Muscle of leg (tissue), 16 donors: ENCODE results near the gene ANP32A. TPM values are rescaled to one million over a fixed set of nuclear protein-coding genes. Genes with fewer than 3 reads are reported as not detected.
A peak's percentile ranks its signal among the peaks of the same experiment; 100 is the strongest.
"Not testable (repeated sequence)": the region's sequence is repeated elsewhere in the genome, so short reads cannot be mapped to it uniquely, and the experiment has no call there.

ENCODE experiments used
- DNase-seq: peaks from one replicate; pipeline ENCODE4 v3.0.0; 2013
- H3K27ac ChIP-seq: one replicate; pipeline ENCODE4 v1.5.1; 2013; ENCODE audit warnings: mild to moderate bottlenecking, low read length, control low read depth
- H3K27me3 ChIP-seq: one replicate; pipeline ENCODE4 v1.6.1; 2013; ENCODE audit warnings: low read length; ENCODE audit not compliant: control insufficient read depth, insufficient read depth
- H3K36me3 ChIP-seq: one replicate; pipeline ENCODE4 v1.6.1; 2013; ENCODE audit warnings: low read length; ENCODE audit not compliant: control insufficient read depth, insufficient read depth
- H3K4me1 ChIP-seq: one replicate; pipeline ENCODE4 v1.6.1; 2013; ENCODE audit warnings: low read length; ENCODE audit not compliant: control insufficient read depth, insufficient read depth
- H3K4me3 ChIP-seq: one replicate; pipeline ENCODE4 v1.5.1; 2013; ENCODE audit warnings: low read length, control low read depth
- H3K9me3 ChIP-seq: replicated peaks from 2 replicates; pipeline ENCODE4 v1.6.1; 2013; ENCODE audit warnings: low read depth, low read length; ENCODE audit not compliant: control insufficient read depth
- WGBS: methylation state at CpG from one replicate; pipeline ENCODE4 v1.1.5; 2013; ENCODE audit warnings: missing lambda C conversion rate; ENCODE audit not compliant: insufficient coverage; 5-methylcytosine and 5-hydroxymethylcytosine counted together
- long read RNA-seq, 11 donors: transcript quantifications; one replicate each; lab custom pipeline, GENCODE V29; 2026
- polyA plus RNA-seq, 8 donors: library from polyadenylated mRNA; unstranded; fragments of 120-200 nt; gene quantifications; one replicate each; pipeline versions ENCODE4 v1.2.1 to v1.2.3, GENCODE V29; 2013; ENCODE audit warnings: inconsistent platforms in 1 of 8, low replicate concordance in 1 of 8; ENCODE audit not compliant: insufficient read length in 8 of 8, insufficient read depth in 1 of 8
- total RNA-seq: library from RNA; stranded (reverse); fragments of 120-200 nt; gene quantifications from one replicate; pipeline ENCODE4 v1.2.4, GENCODE V29; 2013

Gene ANP32A
- total RNA-seq (64.1 TPM), polyA plus RNA-seq (100 to 1,000 TPM; 166 to 213 (median 180) TPM)
- long read RNA-seq, donor 1, transcript ANP32A-203 (7 exons, 2,440 nt) = major isoform, 23 of 35 reads
- long read RNA-seq, donor 1, transcript ANP32A-208 (3 exons, 707 nt) = minor isoform, 10 of 35 reads
- long read RNA-seq, donor 1, partial matches to known transcripts = 0 of 35 reads
- long read RNA-seq, donor 1, other reads (novel, unspliced or antisense) = 0 of 35 reads
- long read RNA-seq, donor 2, transcript ANP32A-203 (7 exons, 2,440 nt) = major isoform, 6 of 8 reads
- long read RNA-seq, donor 2, partial matches to known transcripts = 0 of 8 reads
- long read RNA-seq, donor 2, other reads (novel, unspliced or antisense) = 0 of 8 reads
- long read RNA-seq, donor 3, transcript ANP32A-207 (2 exons, 2,015 nt) = minor isoform, 5 of 84 reads
- long read RNA-seq, donor 3, transcript ANP32A-203 (7 exons, 2,440 nt) = major isoform, 47 of 84 reads
- long read RNA-seq, donor 3, transcript ANP32A-208 (3 exons, 707 nt) = minor isoform, 26 of 84 reads
- long read RNA-seq, donor 3, partial matches to known transcripts = 0 of 84 reads
- long read RNA-seq, donor 3, other reads (novel, unspliced or antisense) = 6 of 84 reads
- long read RNA-seq, donor 4, transcript ANP32A-208 (3 exons, 707 nt) = minor isoform, 14 of 64 reads
- long read RNA-seq, donor 4, transcript ANP32A-203 (7 exons, 2,440 nt) = major isoform, 31 of 64 reads
- long read RNA-seq, donor 4, partial matches to known transcripts = 19 of 64 reads
- long read RNA-seq, donor 4, other reads (novel, unspliced or antisense) = 0 of 64 reads
- long read RNA-seq, donor 5, transcript ANP32A-203 (7 exons, 2,440 nt) = major isoform, 78 of 209 reads
- long read RNA-seq, donor 5, transcript ANP32A-208 (3 exons, 707 nt) = minor isoform, 77 of 209 reads
- long read RNA-seq, donor 5, partial matches to known transcripts = 39 of 209 reads
- long read RNA-seq, donor 5, other reads (novel, unspliced or antisense) = 11 of 209 reads
- long read RNA-seq, donor 6, transcript ANP32A-208 (3 exons, 707 nt) = minor isoform, 33 of 141 reads
- long read RNA-seq, donor 6, transcript ANP32A-203 (7 exons, 2,440 nt) = major isoform, 72 of 141 reads
- long read RNA-seq, donor 6, partial matches to known transcripts = 26 of 141 reads
- long read RNA-seq, donor 6, other reads (novel, unspliced or antisense) = 8 of 141 reads
- long read RNA-seq, donor 7, transcript ANP32A-208 (3 exons, 707 nt) = minor isoform, 35 of 118 reads
- long read RNA-seq, donor 7, transcript ANP32A-203 (7 exons, 2,440 nt) = major isoform, 43 of 118 reads
- long read RNA-seq, donor 7, partial matches to known transcripts = 33 of 118 reads
- long read RNA-seq, donor 7, other reads (novel, unspliced or antisense) = 5 of 118 reads
- long read RNA-seq, donor 8, transcript ANP32A-203 (7 exons, 2,440 nt) = major isoform, 31 of 66 reads
- long read RNA-seq, donor 8, transcript ANP32A-208 (3 exons, 707 nt) = minor isoform, 15 of 66 reads
- long read RNA-seq, donor 8, partial matches to known transcripts = 13 of 66 reads
- long read RNA-seq, donor 8, other reads (novel, unspliced or antisense) = 6 of 66 reads
- long read RNA-seq, donor 9, transcript ANP32A-203 (7 exons, 2,440 nt) = major isoform, 32 of 86 reads
- long read RNA-seq, donor 9, transcript ANP32A-208 (3 exons, 707 nt) = minor isoform, 23 of 86 reads
- long read RNA-seq, donor 9, partial matches to known transcripts = 29 of 86 reads
- long read RNA-seq, donor 9, other reads (novel, unspliced or antisense) = 0 of 86 reads
- long read RNA-seq, donor 10, transcript ANP32A-203 (7 exons, 2,440 nt) = major isoform, 58 of 134 reads
- long read RNA-seq, donor 10, transcript ANP32A-208 (3 exons, 707 nt) = minor isoform, 28 of 134 reads
- long read RNA-seq, donor 10, partial matches to known transcripts = 39 of 134 reads
- long read RNA-seq, donor 10, other reads (novel, unspliced or antisense) = 7 of 134 reads
- long read RNA-seq, donor 11, transcript ANP32A-208 (3 exons, 707 nt) = minor isoform, 23 of 89 reads
- long read RNA-seq, donor 11, transcript ANP32A-203 (7 exons, 2,440 nt) = major isoform, 44 of 89 reads
- long read RNA-seq, donor 11, partial matches to known transcripts = 20 of 89 reads
- long read RNA-seq, donor 11, other reads (novel, unspliced or antisense) = 0 of 89 reads

GRCh38 chr15:68820295-68821189 lies at the start of gene ANP32A:
Gene ANP32A, minus strand, starts transcription at chr15:68820895. Its CDS starts 144 bp downstream, at chr15:68820751.
- Histone ChIP-seq H3K27me3 (no peaks in the 10 kb centered on the region), H3K4me1 (peaks cover 17% of the 10 kb centered on the region), H3K9me3 (no peaks in the 10 kb centered on the region), H3K27ac (peak within 1 kb of the TSS; percentile 99), H3K36me3 (peaks cover 2% of the 10 kb centered on the region), H3K4me3 (peak within 1 kb of the TSS; percentile 86)
- peak; percentile 99 for DNase-seq
- WGBS = under 1% methylated on average over 77 of the region's 81 CpGs

- 100% methylated on average over 1 of the region's 2 CpGs for WGBS
- H3K9me3 ChIP-seq = peaks cover 1% of the 10 kb centered on the region
- no peaks in the 10 kb centered on the region for H3K4me1 ChIP-seq
- H3K36me3 ChIP-seq = no peaks in the 10 kb centered on the region
- no peak overlapping the region for H3K27ac ChIP-seq
- DNase-seq = no peak
- H3K4me3 ChIP-seq = no peak overlapping the region
- no peaks in the 10 kb centered on the region for H3K27me3 ChIP-seq
These were observed 47.6 kb upstream of the ANP32A start for GRCh38 chr15:68868296-68868695.

GRCh38 chr15:68862415-68862814 lies 41.7 kb upstream of the ANP32A start:
- Histone ChIP-seq H3K4me1 (no peaks in the 10 kb centered on the region), H3K9me3 (peaks cover 5% of the 10 kb centered on the region), H3K36me3 (no peaks in the 10 kb centered on the region), H3K27ac (no peak overlapping the region), H3K27me3 (no peaks in the 10 kb centered on the region), H3K4me3 (no peak overlapping the region)
- DNase-seq = no peak

- H3K27ac ChIP-seq, H3K9me3 ChIP-seq, H3K4me1 ChIP-seq, H3K27me3 ChIP-seq, DNase-seq, H3K4me3 ChIP-seq, H3K36me3 ChIP-seq: not testable (repeated sequence)
- no CpG with 5 or more reads among the region's 4 CpGs for WGBS
These were observed 38.0 kb upstream of the ANP32A start for GRCh38 chr15:68858666-68859065.

- not testable (repeated sequence) for H3K9me3 ChIP-seq, H3K4me3 ChIP-seq, H3K27ac ChIP-seq, H3K4me1 ChIP-seq, H3K27me3 ChIP-seq, H3K36me3 ChIP-seq, DNase-seq
- WGBS = no CpG with 5 or more reads among the region's 5 CpGs
These were observed 36.7 kb upstream of the ANP32A start for GRCh38 chr15:68857443-68857842.

GRCh38 chr15:68852461-68852860 lies 31.8 kb upstream of the ANP32A start:
- H3K36me3 ChIP-seq = no peaks in the 10 kb centered on the region
- no peak overlapping the region for H3K4me3 ChIP-seq
- no peak for DNase-seq

GRCh38 chr15:68851971-68852370 lies 31.3 kb upstream of the ANP32A start:
- DNase-seq = no peak
- 62% methylated on average over 2 of the region's 2 CpGs for WGBS
- Histone ChIP-seq H3K36me3 (no peaks in the 10 kb centered on the region), H3K4me1 (no peaks in the 10 kb centered on the region), H3K27ac (no peak overlapping the region), H3K4me3 (no peak overlapping the region), H3K9me3 (no peaks in the 10 kb centered on the region), H3K27me3 (no peaks in the 10 kb centered on the region)

More at GRCh38 chr15:68852461-68852860, 31.8 kb upstream of the ANP32A start:
- Histone ChIP-seq H3K27me3 (no peaks in the 10 kb centered on the region), H3K9me3 (no peaks in the 10 kb centered on the region), H3K4me1 (no peaks in the 10 kb centered on the region), H3K27ac (no peak overlapping the region)
- WGBS = 74% methylated on average over 7 of the region's 7 CpGs

- H3K4me3 ChIP-seq = no peak overlapping the region
- DNase-seq = no peak
- H3K9me3 ChIP-seq = no peaks in the 10 kb centered on the region
- no peaks in the 10 kb centered on the region for H3K4me1 ChIP-seq
- peaks cover 2% of the 10 kb centered on the region for H3K27me3 ChIP-seq
- H3K27ac ChIP-seq = no peak overlapping the region
- H3K36me3 ChIP-seq = no peaks in the 10 kb centered on the region
- WGBS = 33% methylated on average over 1 of the region's 2 CpGs
These were observed 28.8 kb upstream of the ANP32A start for GRCh38 chr15:68849497-68849896.
